ENCODE data around the gene STON2.
"Not testable (repeated sequence)": the region's sequence is repeated elsewhere in the genome, so short reads cannot be mapped to it uniquely, and the experiment has no call there.

STON2 gene

DNA sequence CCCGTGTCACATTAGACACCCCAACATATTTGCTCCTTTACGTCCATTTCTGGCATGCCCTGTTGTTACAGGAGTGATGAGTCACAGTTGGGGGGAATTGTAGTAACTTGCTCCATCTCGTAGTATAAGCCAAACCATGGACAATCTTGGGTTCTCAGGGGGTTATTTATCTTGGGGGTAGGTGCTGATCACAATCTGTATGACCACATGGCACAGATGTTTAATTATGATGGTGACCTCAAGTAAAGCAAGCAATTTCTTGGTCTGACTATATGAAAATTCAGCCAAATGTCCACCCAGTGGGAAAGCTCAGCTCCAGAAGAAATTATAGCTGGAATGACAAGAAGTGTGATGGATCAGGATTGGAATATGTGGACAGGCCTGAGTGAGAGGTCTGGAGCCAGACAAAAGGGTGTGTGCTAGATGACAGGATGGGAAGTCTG, 32.1 kb upstream of the STON2 start:
- no peak for DNase-seq (ENCODE audit: extremely low read depth, low read depth)

DNA sequence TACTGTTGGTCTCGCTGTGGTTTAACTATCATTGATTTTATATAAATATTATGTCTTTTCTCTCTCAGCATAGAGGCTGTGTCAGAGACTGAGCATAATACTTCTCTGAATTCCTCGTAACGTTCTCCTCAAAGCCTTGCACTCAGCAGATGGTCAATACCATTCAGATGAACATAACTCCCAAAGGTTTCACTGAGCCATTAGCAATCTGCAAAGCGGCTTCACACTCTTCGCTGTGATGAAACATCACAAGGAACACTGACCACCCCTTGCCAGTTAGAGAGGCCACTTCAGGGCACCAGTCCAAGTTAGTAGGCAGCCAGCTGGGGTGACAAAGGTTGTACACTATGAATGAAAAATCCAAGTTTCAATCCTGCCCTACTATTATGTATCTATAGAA, 30.1 kb upstream of the STON2 start:
- TF ChIP-seq, protein P1, sequence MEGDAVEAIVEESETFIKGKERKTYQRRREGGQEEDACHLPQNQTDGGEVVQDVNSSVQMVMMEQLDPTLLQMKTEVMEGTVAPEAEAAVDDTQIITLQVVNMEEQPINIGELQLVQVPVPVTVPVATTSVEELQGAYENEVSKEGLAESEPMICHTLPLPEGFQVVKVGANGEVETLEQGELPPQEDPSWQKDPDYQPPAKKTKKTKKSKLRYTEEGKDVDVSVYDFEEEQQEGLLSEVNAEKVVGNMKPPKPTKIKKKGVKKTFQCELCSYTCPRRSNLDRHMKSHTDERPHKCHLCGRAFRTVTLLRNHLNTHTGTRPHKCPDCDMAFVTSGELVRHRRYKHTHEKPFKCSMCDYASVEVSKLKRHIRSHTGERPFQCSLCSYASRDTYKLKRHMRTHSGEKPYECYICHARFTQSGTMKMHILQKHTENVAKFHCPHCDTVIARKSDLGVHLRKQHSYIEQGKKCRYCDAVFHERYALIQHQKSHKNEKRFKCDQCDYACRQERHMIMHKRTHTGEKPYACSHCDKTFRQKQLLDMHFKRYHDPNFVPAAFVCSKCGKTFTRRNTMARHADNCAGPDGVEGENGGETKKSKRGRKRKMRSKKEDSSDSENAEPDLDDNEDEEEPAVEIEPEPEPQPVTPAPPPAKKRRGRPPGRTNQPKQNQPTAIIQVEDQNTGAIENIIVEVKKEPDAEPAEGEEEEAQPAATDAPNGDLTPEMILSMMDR (IDR thresholded peaks at IDR 0.05; ENCODE audit: low read depth, low read length): no peak
- DNase-seq (ENCODE audit: extremely low read depth, low read depth): no peak

More for the DNA sequence above, 32.1 kb upstream of the STON2 start:
- TF ChIP-seq, protein P1 (IDR thresholded peaks at IDR 0.05; ENCODE audit: low read depth, low read length): no peak

DNA sequence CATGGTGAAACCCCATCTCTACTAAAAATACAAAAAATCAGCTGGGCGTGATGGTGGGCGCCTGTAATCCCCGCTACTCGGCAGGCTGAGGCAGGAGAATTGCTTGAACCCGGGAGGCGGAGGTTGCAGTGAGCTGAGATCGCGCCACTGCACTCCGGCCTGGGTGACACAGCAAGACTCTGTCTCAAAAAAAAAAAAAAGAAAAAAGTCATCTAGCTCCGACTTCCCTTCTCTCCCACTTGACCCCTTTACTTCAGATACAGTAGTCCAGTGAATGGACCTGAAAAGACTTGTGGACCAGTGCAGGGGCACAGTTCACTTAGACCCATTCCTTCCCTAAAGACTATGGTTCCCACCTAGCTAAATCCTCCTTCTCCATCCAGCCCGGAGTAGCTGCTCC, 29.6 kb upstream of the STON2 start:
- not testable (repeated sequence) for DNase-seq (ENCODE audit: extremely low read depth, low read depth)

DNA sequence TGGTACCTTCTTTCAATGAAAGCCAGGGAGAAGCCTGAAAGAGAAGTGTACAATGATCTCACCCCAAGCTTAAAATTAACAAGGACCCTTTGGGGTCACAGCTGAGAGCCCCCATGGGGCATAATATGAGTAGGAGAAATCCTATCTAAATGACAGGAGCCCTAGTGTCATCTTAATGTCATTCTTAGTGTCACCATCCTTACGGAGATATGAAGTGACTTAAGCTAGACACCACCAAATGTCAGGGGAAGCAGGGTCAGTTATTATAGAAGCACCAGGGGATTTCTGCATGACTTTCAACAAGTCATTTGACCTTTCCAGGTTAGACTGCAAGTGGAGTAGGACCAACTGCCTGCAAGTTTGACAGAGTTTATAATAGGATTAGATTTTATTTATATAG, 28.9 kb upstream of the STON2 start:
- TF ChIP-seq, protein P1 (IDR thresholded peaks at IDR 0.05; ENCODE audit: low read depth, low read length): no peak

DNA sequence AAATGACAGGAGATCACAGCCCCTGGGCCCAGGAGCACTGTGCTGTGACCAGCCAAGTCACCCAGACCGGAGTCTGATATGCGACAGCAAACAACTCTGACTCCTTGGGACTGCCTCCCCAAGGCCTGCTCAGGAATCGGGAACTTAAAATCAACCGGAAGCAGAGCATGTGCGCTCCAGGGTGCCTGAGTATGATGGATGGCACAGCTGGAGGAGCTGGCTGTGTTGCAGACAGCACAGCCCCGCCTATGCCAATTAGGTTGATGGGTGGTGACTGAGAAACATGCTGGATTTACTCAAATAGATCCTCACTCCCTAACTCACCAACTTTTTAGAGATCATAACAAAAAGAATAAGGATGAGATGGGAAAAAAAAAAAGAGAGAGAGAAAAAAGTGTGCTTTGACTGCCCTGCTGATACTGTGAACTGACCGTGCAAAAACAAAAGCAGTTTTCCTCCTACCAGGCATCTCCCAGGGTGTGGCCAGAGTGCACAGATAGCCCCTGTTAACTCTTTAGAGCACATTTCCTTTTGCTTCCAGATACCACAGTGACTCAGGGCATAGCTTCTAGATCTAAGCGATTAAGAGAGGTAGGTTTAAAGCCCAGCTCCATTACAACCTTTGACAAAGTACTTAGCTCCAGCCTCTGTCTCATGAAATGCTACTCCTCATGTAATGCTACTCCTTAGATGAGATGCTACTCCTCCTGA, 27.4 kb upstream of the STON2 start:
- TF ChIP-seq, protein P1 (IDR thresholded peaks at IDR 0.05; ENCODE audit: low read depth, low read length): no peak
- DNase-seq (ENCODE audit: extremely low read depth, low read depth): no peak

More for the DNA sequence above, 28.9 kb upstream of the STON2 start:
- no peak for DNase-seq (ENCODE audit: extremely low read depth, low read depth)

DNA sequence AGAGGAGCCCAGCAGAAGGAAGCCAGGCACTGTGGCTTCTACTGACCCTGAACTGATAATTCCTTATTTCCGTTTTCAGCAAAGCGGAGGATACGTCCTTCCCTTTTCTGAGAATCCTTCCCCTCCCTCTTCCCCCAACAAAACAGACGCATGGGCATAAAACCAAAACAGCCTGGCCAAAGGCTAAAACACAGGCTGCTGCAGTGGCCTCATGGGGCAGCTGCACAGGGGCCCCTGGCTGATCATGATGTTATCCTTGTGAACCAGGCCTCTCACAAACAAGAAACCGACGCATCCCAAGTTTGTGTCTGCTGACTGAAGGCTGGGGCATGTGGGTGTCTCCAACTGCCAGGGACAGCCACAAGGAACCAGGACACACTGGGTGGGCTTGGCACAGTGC, 23.4 kb upstream of the STON2 start:
- TF ChIP-seq, protein P1 (IDR thresholded peaks at IDR 0.05; ENCODE audit: low read depth, low read length): no peak
- DNase-seq (ENCODE audit: extremely low read depth, low read depth): no peak

DNA sequence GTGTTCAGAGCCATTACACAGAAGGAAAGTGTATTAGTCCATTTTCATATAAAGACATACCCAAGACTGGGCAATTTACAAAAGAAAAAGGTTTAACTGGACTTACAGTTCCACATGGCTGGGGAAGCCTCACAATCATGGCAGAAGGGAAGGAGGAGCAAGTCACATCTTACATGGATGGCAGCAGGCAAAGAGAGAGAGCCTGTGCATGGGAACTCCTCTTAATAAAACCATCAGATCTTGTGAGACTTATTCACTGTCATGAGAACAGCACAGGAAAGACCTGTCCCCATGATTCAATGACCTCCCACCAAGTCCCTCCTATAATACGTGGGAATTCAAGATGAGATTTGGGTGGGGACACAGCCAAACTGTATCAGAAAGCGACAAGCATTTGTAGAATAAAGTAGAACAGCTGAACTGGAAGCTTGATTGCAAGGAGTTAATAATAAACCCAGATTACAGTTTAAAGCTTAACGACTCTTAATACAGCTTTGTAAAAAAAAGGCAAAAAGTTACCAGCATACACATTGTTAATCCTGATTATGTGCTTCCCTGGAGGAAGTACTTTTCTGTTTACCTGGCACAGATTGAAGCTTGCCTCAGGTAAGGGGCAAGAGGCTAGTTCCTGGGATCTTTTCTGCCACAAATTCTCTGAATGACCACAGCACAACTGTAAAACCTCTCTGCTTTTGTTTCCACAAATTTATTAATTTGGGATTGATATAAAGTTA, 18.1 kb upstream of the STON2 start:
- DNase-seq (ENCODE audit: extremely low read depth, low read depth): no peak
- TF ChIP-seq, protein P1 (IDR thresholded peaks at IDR 0.05; ENCODE audit: low read depth, low read length): no peak

Data from AG09319 (cell line).